ENCODE results near the gene CYS1. TPM values are rescaled to one million over a fixed set of nuclear protein-coding genes. Genes with fewer than 3 reads are reported as not detected.
"Not testable (repeated sequence)": the region's sequence is repeated elsewhere in the genome, so short reads cannot be mapped to it uniquely, and the experiment has no call there.

The CYS1 gene
- total RNA-seq, 1 donor from 2014 or later, result 20.8 TPM

- DNase-seq (ENCODE audit: low read depth), result no peak
- no peak overlapping the region for H3K4me3 ChIP-seq (ENCODE audit: low read depth, low read length)
- TF ChIP-seq, protein P1, sequence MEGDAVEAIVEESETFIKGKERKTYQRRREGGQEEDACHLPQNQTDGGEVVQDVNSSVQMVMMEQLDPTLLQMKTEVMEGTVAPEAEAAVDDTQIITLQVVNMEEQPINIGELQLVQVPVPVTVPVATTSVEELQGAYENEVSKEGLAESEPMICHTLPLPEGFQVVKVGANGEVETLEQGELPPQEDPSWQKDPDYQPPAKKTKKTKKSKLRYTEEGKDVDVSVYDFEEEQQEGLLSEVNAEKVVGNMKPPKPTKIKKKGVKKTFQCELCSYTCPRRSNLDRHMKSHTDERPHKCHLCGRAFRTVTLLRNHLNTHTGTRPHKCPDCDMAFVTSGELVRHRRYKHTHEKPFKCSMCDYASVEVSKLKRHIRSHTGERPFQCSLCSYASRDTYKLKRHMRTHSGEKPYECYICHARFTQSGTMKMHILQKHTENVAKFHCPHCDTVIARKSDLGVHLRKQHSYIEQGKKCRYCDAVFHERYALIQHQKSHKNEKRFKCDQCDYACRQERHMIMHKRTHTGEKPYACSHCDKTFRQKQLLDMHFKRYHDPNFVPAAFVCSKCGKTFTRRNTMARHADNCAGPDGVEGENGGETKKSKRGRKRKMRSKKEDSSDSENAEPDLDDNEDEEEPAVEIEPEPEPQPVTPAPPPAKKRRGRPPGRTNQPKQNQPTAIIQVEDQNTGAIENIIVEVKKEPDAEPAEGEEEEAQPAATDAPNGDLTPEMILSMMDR (conservative IDR thresholded peaks at IDR 0.05; ENCODE audit: low read depth, low read length), result no peak
Measured at GRCh38 chr2:10012963-10013461, 67.2 kb downstream of the CYS1 start.

GRCh38 chr2:10012366-10012962, 67.7 kb downstream of the CYS1 start:
- DNase-seq (ENCODE audit: low read depth); H3K4me3 ChIP-seq (ENCODE audit: low read depth, low read length): not testable (repeated sequence)

DNA sequence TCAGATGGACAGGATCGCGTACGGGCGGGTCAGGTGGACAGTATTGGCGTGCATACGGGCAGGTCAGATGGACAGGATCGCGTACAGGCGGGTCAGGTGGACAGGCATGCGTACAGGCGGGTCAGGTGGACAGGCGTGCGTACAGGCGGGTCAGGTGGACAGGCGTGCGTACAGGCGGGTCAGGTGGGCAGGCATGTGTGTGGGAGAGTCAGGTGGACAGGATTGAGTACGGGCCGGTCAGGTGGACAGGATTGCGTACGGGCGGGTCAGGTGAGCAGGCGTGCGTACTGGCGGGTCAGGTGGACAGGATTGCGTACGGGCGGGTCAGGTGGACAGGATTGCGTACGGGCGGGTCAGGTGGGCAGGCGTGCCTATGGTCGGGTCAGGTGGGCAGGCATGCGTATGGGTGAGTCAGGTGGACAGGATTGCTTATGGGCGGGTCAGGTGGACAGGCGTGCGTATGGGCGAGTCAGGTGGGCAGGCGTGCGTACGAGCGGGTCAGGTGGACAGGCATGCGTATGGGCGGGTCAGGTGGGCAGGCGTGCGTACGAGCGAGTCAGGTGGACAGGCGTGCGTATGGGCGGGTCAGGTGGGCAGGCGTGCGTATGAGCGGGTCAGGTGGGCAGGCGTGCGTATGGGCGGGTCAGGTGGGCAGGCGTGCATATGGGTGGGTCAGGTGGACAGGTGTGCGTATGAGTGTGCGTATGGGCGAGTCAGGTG, 68.4 kb downstream of the CYS1 start:
- not testable (repeated sequence) for DNase-seq (ENCODE audit: low read depth)

GRCh38 chr2:10010861-10011605, 69.2 kb downstream of the CYS1 start:
- not testable (repeated sequence) for H3K4me3 ChIP-seq (ENCODE audit: low read depth, low read length); DNase-seq (ENCODE audit: low read depth)

More for the DNA sequence above, 68.4 kb downstream of the CYS1 start:
- not testable (repeated sequence) for H3K4me3 ChIP-seq (ENCODE audit: low read depth, low read length)

- no peak overlapping the region for H3K4me3 ChIP-seq (ENCODE audit: low read depth, low read length)
- no peak for DNase-seq (ENCODE audit: low read depth)
- TF ChIP-seq, protein P1 (conservative IDR thresholded peaks at IDR 0.05; ENCODE audit: low read depth, low read length), result no peak
Measured at GRCh38 chr2:10009811-10010781, 70.1 kb downstream of the CYS1 start.

GRCh38 chr2:10009271-10009810, 70.9 kb downstream of the CYS1 start:
- no peak for DNase-seq (ENCODE audit: low read depth)
- TF ChIP-seq, protein P1 (conservative IDR thresholded peaks at IDR 0.05; ENCODE audit: low read depth, low read length), result no peak

DNA sequence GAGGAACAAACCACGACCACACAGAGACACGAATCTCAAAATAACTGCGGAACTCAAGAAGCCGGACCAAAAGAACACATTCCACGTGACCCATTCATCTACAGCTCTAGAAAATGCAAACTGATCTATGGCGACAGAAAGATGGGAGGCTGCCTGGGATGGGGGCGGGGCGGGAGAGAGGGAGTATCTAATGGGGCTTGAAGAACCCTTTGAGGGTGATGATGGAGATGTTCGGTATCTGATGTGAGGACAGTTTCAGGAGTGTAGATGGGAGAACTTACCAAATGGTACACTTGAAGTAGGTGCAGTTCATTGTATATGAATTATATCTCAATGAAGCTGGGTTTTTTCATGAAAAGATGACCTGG, 71.4 kb downstream of the CYS1 start:
- DNase-seq (ENCODE audit: low read depth), result no peak
- TF ChIP-seq, protein P1 (conservative IDR thresholded peaks at IDR 0.05; ENCODE audit: low read depth, low read length), result no peak
- no peak overlapping the region for H3K4me3 ChIP-seq (ENCODE audit: low read depth, low read length)

More at GRCh38 chr2:10009271-10009810, 70.9 kb downstream of the CYS1 start:
- H3K4me3 ChIP-seq (ENCODE audit: low read depth, low read length), result no peak overlapping the region
